Neural crest cell (in vitro differentiated cells): Measurements from ENCODE around the gene FREY1. TPM values are rescaled to one million over a fixed set of nuclear protein-coding genes. Genes with fewer than 3 reads are reported as not detected.

Experiments
- DNase-seq: peaks from one replicate; pipeline ENCODE4 v3.0.0; 2021; ENCODE audit warnings: low read depth, mixed read lengths, low spot score
- H3K27ac Mint-ChIP-seq: one replicate; pipeline ENCODE4 v1.8.0; 2021; ENCODE audit warnings: mild to moderate bottlenecking, mixed read lengths; ENCODE audit not compliant: unreplicated experiment
- H3K27me3 Mint-ChIP-seq: 2 replicates; pipeline ENCODE4 v1.8.0; 2021; ENCODE audit warnings: low read depth, mild to moderate bottlenecking, mixed read lengths
- H3K36me3 Mint-ChIP-seq: 2 replicates; pipeline ENCODE4 v1.8.0; 2021; ENCODE audit warnings: low read depth, mild to moderate bottlenecking, mixed read lengths
- H3K4me1 Mint-ChIP-seq: 2 replicates; pipeline ENCODE4 v1.8.0; 2021; ENCODE audit warnings: mixed read lengths
- H3K4me3 Mint-ChIP-seq: one replicate; pipeline ENCODE4 v1.8.0; 2021; ENCODE audit warnings: mild to moderate bottlenecking, mixed read lengths
- H3K9me3 Mint-ChIP-seq: 2 replicates; pipeline ENCODE4 v1.8.0; 2021; ENCODE audit warnings: mixed read lengths
- total RNA-seq: library from RNA; stranded (reverse); gene quantifications from 2 replicates; pipeline ENCODE4 v1.2.1, GENCODE V29; 2021
- TF ChIP-seq, protein P1 (sequence below): fragments of 200-600 bp; sonication (generic); conservative IDR thresholded peaks from 2 replicates; pipeline ENCODE4 v1.5.0; 2021; ENCODE audit warnings: antibody characterized with exemption, mild to moderate bottlenecking

The FREY1 gene
- total RNA-seq, 1 donor from 2014 or later, result 3.3 TPM

DNA sequence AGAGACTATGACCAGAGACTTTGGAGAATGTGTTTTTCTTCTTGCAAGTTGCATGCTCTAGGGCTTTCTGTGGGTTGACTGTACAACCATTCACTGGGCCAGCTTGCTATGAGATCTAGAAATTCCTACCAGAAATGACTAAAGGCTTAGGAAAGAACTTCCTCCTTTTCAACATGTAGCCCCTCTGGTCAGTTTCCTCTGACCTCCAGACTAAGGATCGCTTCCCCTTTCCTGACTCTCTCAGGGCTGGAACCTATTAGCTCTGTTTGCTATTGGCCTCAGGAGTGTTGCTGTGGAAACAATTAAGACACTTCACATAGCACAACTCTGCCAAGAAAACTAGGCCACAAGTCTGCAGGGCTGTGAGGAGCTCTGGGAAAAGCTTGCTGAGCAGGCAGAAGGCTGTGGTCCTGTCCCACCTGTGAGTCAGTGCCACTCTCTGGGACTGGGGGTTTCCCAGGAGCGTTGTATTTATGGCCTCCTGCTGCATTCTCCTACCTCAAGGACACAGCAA, 49.1 kb downstream of the FREY1 start:
- Mint-ChIP-seq H3K9me3 (no peaks in the 10 kb centered on the region), H3K27ac (no peak overlapping the region), H3K27me3 (no peaks in the 10 kb centered on the region), H3K4me1 (no peaks in the 10 kb centered on the region), H3K36me3 (no peaks in the 10 kb centered on the region), H3K4me3 (no peak overlapping the region)
- TF ChIP-seq, protein P1, sequence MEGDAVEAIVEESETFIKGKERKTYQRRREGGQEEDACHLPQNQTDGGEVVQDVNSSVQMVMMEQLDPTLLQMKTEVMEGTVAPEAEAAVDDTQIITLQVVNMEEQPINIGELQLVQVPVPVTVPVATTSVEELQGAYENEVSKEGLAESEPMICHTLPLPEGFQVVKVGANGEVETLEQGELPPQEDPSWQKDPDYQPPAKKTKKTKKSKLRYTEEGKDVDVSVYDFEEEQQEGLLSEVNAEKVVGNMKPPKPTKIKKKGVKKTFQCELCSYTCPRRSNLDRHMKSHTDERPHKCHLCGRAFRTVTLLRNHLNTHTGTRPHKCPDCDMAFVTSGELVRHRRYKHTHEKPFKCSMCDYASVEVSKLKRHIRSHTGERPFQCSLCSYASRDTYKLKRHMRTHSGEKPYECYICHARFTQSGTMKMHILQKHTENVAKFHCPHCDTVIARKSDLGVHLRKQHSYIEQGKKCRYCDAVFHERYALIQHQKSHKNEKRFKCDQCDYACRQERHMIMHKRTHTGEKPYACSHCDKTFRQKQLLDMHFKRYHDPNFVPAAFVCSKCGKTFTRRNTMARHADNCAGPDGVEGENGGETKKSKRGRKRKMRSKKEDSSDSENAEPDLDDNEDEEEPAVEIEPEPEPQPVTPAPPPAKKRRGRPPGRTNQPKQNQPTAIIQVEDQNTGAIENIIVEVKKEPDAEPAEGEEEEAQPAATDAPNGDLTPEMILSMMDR, result no peak
- no peak for DNase-seq

Other genes starting within 250 kb of the FREY1 start
- 1.1 and 1.3 TPM in 2 replicates for gene CHST1, start 241.6 kb downstream of the FREY1 start, total RNA-seq
- gene SLC35C1, start 102.1 kb downstream of the FREY1 start, total RNA-seq, result 12.9 and 13.3 TPM in 2 replicates
- 19.0 and 23.8 TPM in 2 replicates for gene CRY2, start 59.8 kb downstream of the FREY1 start, total RNA-seq
- 36.6 and 38.7 TPM in 2 replicates for gene MAPK8IP1, start 21.6 kb downstream of the FREY1 start, total RNA-seq
- gene PEX16, start 10.6 kb upstream of the FREY1 start, total RNA-seq, result 27.6 and 29.6 TPM in 2 replicates
- 0.48 TPM in 1 of 2 replicates, not detected in the other for gene LARGE2, start 15.4 kb upstream of the FREY1 start, total RNA-seq
- gene PHF21A, start 214.2 kb upstream of the FREY1 start, total RNA-seq, result 56.5 and 57.7 TPM in 2 replicates